Stimulated activated CD8-positive, alpha-beta memory T cell treated with anti-CD3 and anti-CD28 coated beads, Interleukin-2, amount 100 ng/mL, for 1 hour (primary cell): ENCODE measurements around the gene CDK2AP2.
"Not testable (repeated sequence)": the region's sequence is repeated elsewhere in the genome, so short reads cannot be mapped to it uniquely, and the experiment has no call there.

Experiments
- DNase-seq, 2 donors: peaks; one replicate each; pipeline ENCODE4 v3.0.0-alpha.2; 2020; ENCODE audit warnings: low read depth in 2 of 2

The CDK2AP2 gene

DNA sequence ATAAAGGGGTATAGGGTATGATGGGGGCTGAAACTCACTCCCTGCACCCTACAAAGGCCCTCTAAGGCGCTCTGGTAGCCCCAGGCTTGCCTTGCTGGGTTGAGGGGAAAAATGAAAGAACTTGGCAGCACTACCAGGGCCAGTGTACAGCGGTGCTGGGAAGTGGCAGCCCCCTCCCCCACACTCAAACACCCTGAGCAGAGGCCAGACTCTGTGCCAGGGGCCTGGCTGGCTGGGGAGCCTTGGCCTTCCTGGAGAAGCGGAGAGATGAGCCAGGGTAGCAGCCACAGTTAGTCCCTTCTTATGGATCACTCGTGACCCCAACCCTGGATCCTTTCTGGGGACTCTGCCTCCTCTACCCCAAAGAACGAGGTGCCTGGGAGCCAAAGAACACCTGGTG lies 41.6 kb downstream of the CDK2AP2 start:
- no peak for DNase-seq

GRCh38 chr11:67465530-67465929 lies 42.4 kb downstream of the CDK2AP2 start:
- not testable (repeated sequence) for DNase-seq

- DNase-seq = no peak
Measured at GRCh38 chr11:67465189-67465510, 42.8 kb downstream of the CDK2AP2 start.

GRCh38 chr11:67464411-67465188 lies 43.4 kb downstream of the CDK2AP2 start:
- peak; percentile 83 to 88 for DNase-seq

- DNase-seq = no peak
Measured at GRCh38 chr11:67463680-67464410, 44.1 kb downstream of the CDK2AP2 start.

DNA sequence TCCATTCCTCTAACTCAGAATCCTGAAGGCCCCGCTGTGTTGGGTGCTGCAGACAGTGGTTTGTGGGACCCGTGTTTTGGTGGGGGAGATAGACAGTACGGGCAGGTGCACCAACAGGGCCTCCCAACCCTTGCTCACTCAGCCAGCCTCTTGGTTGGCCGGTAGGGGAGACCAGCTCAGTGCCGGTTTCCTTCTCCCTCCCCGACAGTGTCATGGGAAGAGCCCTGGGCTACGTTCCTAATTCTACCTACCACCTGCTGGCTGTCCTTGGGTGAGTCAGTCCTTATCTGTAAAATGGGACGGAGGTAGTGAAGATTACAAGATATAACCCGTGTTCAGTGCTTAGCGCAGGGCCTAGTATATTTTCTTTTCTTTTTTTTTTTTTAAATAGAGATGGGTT lies 44.8 kb downstream of the CDK2AP2 start:
- DNase-seq = no peak

- DNase-seq = no peak
Measured at GRCh38 chr11:67458266-67458665, 49.7 kb downstream of the CDK2AP2 start.

- no peak for DNase-seq
Measured at GRCh38 chr11:67457453-67457852, 50.5 kb downstream of the CDK2AP2 start.
